AG10803 (cell line): ENCODE results near the gene PTPDC1.
"Not testable (repeated sequence)": the region's sequence is repeated elsewhere in the genome, so short reads cannot be mapped to it uniquely, and the experiment has no call there.

ENCODE experiments used
- DNase-seq: peaks from one replicate; pipeline ENCODE4 v3.0.0; 2010; ENCODE audit warnings: low read depth
- H3K4me3 ChIP-seq: 2 replicates; pipeline ENCODE4 v1.5.1; 2011; ENCODE audit warnings: mild to moderate bottlenecking, low read length, control low read depth
- TF ChIP-seq, protein P1 (sequence below): conservative IDR thresholded peaks from 2 replicates; pipeline ENCODE4 v1.5.1; 2011; ENCODE audit warnings: mild to moderate bottlenecking, low read length, control low read depth, inconsistent platforms

Gene PTPDC1

DNA sequence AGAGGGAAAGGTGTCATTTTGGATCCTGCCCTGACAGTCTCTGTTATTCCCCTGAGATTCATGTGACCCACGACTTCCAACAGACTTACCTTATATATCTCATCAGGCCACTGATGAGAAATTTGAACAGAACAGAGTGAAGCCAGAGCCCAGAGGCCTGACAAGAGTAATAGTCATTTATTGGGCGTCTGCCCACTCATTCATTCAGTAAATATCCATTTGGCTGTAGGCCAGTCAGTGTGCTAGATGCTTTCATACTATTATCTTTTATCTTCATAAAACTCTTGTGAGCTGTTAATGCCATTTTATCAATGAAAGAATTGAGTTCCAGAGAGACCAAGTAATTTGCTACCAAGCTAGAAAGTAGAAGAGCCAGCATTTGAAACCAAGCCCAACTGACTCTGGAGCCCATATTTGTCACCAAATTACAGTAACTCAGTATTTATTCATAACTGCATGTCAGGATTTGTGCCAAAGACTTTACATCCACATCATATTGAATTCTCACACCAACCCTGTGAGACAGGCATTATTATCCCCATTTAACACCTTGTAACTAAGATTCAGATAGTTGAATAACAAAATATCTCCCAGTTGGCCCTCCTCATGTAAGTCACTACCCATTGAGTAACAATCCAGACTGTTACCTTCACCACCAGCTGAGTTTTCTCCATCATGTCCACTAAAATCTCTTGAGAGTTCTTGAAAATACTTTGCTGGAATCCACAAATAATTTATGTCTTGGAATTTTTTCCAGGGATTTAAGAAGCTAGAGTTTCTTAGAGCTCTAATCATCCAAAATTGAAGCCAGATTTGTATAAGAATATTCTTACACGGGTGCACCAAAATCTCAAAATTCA is 2.5 kb downstream of the PTPDC1 start:
- TF ChIP-seq, protein P1, sequence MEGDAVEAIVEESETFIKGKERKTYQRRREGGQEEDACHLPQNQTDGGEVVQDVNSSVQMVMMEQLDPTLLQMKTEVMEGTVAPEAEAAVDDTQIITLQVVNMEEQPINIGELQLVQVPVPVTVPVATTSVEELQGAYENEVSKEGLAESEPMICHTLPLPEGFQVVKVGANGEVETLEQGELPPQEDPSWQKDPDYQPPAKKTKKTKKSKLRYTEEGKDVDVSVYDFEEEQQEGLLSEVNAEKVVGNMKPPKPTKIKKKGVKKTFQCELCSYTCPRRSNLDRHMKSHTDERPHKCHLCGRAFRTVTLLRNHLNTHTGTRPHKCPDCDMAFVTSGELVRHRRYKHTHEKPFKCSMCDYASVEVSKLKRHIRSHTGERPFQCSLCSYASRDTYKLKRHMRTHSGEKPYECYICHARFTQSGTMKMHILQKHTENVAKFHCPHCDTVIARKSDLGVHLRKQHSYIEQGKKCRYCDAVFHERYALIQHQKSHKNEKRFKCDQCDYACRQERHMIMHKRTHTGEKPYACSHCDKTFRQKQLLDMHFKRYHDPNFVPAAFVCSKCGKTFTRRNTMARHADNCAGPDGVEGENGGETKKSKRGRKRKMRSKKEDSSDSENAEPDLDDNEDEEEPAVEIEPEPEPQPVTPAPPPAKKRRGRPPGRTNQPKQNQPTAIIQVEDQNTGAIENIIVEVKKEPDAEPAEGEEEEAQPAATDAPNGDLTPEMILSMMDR, result no peak
- H3K4me3 ChIP-seq, result no peak overlapping the region

DNA sequence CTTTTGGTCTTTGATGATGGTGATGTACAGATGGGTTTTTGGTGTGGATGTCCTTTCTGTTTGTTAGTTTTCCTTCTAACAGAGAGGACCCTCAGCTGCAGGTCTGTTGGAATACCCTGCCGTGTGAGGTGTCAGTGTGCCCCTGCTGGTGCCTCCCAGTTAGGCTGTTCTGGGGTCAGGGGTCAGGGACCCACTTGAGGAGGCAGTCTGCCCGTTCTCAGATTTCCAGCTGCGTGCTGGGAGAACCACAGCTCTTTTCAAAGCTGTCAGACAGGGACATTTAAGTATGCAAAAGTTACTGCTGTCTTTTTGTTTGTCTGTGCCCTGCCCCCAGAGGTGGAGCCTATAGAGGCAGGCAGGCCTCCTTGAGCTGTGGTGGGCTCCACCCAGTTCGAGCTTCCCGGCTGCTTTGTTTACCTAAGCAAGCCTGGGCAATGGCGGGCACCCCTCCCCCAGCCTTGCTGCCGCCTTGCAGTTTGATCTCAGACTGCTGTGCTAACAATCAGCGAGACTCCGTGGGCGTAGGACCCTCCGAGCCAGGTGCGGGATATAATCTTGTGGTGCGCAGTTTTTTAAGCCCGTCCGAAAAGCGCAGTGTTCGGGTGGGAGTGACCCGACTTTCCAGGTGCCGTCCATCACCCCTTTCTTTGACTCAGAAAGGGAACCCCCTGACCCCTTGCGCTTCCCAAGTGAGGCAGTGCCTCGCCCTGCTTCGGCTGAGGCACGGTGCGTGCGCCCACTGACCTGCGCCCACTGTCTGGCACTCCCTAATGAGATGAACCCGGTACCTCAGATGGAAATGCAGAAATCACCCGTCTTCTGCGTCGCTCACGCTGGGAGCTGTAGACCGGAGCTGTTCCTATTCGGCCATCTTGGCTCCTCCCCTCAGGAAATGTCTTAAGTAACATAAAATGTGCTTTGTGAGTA is 10.2 kb downstream of the PTPDC1 start:
- not testable (repeated sequence) for DNase-seq

More for the DNA sequence above, 2.5 kb downstream of the PTPDC1 start:
- peak; percentile 73 for DNase-seq

DNA sequence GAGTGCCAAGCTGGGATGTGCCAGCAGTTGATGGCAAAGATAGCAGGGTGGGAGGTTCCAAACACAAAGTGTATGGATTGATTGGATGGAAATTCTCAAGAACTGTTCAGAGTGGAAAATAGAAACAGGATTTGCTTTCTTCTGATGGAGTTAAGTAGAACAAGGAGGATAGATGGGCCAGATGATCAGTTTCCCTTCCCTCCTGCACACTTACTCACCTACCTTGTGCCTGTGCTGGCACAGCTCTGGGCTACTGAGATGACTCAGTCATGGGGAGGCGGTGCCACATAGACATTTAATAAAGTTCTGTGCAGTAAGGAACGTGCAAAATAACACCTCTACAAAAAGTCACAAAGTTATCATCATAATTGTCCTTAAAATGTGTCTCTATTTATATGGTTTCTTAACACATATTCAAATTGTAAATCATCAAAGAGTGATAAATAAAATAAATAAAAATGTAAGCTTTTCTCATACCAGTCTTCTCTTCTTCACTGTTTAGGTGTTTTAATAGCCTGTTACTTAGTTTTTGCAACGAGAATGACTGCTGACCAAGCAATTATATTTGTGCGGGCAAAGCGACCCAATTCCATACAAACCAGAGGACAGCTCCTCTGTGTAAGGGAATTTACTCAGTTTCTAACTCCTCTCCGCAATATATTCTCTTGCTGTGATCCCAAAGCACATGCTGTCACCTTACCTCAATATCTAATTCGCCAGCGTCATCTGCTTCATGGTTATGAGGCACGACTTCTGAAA is 12.7 kb downstream of the PTPDC1 start:
- no peak overlapping the region for H3K4me3 ChIP-seq
- DNase-seq, result no peak
- TF ChIP-seq, protein P1, result no peak

More for the DNA sequence above, 10.2 kb downstream of the PTPDC1 start:
- not testable (repeated sequence) for H3K4me3 ChIP-seq

DNA sequence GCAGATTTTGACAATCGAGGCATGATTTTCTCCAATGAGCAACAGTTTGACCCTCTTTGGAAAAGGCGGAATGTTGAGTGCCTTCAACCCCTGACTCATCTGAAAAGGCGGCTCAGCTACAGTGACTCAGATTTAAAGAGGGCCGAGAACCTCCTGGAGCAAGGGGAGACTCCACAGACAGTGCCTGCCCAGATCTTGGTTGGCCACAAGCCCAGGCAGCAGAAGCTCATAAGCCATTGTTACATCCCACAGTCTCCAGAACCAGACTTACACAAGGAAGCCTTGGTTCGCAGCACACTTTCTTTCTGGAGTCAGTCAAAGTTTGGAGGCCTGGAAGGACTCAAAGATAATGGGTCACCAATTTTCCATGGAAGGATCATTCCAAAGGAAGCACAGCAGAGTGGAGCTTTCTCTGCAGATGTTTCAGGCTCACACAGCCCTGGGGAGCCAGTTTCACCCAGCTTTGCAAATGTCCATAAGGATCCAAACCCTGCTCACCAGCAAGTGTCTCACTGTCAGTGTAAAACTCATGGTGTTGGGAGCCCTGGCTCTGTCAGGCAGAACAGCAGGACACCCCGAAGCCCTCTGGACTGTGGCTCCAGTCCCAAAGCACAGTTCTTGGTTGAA is 13.6 kb downstream of the PTPDC1 start:
- TF ChIP-seq, protein P1, result no peak
- no peak overlapping the region for H3K4me3 ChIP-seq
- peak; percentile 87 for DNase-seq

DNA sequence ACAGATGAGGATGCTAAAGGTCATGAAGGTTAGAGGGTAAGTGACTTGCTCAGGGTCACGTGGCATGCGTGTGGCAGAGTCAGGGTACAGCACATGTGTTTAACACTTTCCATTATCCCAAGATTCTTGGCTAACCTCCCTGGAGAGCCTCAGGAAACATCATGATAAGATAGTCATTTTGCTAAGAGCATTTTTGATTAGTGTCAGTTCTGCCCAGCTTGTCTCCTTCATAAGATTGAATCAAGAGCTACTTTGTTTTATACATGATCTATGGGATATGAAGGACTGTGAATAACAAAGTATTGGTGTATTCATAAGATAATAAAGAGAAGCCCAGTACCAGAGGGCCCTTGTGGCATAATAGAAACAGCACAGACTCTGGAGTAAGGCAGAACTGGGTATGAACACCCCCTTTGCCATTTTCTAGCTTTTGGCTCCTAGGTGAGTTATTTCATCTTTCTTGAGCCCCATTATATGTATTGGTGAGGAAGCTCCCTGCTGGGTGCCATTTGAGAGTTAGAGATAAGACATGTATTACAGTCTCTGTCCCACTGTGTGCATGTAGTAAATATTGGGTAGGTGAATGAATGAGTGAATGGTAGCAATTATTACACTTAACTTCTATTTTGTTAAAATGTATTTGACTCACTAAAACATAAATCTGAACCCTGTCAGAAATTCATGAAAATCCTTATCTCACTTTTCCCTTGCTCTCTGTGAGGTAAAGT is 16.1 kb downstream of the PTPDC1 start:
- TF ChIP-seq, protein P1, result no peak
- DNase-seq, result no peak
- no peak overlapping the region for H3K4me3 ChIP-seq

DNA sequence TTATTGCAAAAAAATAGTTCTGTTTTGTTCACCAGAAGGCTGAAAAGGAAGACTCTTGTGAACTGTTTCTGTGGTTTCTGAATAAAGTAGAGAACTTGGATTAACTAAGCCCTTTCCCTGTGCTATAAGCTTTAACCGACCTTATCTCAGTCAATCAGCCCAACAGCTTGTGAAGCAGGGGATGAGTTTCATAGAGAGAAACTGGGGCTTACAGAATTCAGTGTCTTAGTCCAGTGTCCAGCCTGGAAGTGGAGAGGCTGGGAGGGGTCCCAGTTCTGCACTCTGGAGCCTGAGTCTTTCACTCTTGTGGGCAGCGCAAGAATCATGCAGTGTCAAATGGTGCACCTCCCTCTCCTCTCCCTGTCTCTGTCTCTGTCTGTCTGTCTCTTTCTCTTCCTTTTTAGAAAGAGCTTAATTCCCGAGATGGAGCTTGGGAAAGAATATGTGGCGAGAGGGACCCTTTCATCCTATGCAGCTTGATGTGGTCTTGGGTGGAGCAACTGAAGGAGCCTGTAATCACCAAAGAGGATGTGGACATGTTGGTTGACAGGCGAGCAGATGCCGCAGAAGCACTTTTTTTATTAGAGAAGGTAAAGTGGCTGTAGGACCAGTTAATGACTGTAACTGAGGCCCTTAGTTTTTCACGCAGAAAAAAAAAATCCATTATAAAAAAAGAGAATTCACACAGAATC is 17.0 kb downstream of the PTPDC1 start:
- TF ChIP-seq, protein P1, result no peak
- no peak for DNase-seq
- H3K4me3 ChIP-seq, result no peak overlapping the region
